HG02759 (cell line): ENCODE measurements around the gene HES5.

Experiments used
- ATAC-seq: cut with Tn5 transposase; IDR thresholded peaks from one replicate; pipeline ENCODE4 v1.9.1; 2021; ENCODE audit warnings: mild to moderate bottlenecking, moderate library complexity; ENCODE audit not compliant: unreplicated experiment

Gene HES5

DNA sequence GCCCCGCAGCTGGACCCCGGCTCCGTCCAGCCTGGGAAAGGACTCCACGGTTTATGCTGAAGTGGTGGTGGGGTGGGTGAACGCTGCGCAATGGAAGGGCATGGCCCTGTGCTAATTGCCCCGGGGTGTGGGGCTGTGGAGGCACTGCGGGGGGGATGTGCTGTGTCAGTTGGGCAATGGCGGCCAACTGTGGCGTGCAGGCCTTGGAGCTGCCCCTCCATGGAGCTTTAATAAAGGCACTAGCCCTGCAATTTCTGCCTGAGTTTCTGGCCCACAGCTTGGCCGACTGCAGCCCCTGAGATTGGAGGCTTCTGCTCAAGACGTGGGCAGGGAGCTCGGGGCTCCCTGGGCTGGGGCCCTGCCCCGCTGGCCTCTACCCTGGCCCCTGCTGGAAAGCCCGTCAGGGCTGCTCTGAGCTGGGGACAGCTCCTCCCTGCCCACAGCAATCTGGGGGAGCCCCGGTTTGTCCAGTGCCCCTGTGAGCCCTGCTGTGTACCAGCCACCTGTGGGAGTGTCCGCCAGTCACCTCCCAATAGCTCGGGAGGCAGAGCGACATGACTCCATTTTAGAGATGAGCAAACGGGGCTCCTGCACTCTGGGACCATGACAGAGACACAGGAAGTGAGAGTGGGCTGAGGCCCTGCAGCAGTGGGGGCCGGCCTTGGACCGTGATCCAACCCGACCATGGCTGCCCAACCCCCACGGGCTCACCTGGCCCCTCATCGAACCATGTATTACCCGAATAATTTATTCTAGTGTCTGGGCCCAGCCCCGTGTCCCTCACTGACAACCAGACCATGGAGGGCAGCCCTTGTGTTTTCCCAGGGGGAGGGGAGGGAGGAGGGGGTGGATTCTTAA is 17.4 kb upstream of the HES5 start:
- ATAC-seq: no peak

GRCh38 chr1:2546515-2547209 is 16.6 kb upstream of the HES5 start:
- peak; percentile 32 for ATAC-seq

GRCh38 chr1:2545754-2546514 is 15.9 kb upstream of the HES5 start:
- peak; percentile 46 for ATAC-seq

DNA sequence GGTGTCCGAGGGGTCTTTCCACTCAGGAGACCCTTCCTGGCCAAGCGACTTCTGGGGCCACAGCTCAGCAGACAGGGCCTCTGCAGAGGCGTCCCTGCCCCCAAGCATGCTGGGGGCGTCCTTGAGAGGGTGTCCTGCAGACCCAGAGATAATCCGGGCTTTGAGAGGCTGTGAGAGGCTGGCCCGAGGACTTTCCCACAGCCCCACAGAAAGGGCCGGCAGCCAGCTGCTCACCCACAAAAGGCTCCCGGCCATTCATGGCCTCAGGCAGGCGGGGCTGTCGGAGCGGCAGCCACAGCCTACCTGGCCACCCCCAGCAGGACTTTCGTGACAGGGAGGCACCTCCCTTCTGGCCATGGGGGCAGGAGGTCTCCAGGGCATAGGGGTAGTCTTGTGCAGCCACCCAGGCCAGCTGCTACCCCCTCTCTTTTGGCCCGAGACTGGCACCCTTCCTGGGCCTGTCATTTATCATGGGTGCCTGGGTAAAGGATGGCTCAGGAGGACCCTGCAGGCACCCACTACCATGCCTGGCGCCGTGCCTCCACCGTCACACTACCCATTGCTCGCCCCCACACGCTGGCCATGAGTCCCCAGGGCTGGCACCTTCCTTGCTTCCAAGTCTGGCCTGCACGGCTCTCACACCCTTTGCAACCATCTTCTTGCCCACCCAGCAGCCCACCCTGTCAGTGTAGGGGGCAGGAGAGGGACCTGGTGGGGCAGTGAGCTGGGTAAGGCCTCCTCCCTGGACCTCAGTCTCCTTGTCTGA is 15.0 kb upstream of the HES5 start:
- no peak for ATAC-seq

- ATAC-seq: no peak
Observed at GRCh38 chr1:2544093-2544874, 14.2 kb upstream of the HES5 start.

DNA sequence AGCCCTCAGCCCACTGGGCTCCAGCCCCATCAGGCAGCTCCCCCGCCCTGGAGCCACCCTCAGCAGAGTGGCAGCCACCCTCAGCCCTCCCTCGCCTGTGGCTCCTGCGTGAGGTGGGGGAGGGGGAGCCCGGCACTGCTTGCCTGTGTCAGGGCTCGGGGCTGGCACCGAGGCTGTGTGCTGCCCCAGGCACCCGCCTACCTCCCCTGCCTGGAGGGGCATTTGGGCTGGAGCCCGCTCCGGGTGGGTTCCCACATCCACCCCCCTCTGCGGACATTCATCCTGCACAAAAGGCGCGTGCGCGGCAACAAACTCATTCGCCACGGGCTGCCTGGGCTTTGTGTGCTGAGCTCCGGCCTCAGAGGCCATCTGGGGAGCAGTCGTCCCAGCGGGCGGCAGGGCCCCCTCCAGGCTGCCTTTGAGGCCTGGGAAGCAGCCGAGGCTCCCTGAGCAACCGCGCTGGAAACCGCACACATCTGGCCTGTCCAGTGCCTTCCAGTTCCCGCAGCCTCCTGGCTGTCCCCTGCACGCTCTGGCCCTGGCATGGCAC is 13.6 kb upstream of the HES5 start:
- no peak for ATAC-seq

- ATAC-seq: no peak
Observed at GRCh38 chr1:2542246-2542915, 12.3 kb upstream of the HES5 start.

DNA sequence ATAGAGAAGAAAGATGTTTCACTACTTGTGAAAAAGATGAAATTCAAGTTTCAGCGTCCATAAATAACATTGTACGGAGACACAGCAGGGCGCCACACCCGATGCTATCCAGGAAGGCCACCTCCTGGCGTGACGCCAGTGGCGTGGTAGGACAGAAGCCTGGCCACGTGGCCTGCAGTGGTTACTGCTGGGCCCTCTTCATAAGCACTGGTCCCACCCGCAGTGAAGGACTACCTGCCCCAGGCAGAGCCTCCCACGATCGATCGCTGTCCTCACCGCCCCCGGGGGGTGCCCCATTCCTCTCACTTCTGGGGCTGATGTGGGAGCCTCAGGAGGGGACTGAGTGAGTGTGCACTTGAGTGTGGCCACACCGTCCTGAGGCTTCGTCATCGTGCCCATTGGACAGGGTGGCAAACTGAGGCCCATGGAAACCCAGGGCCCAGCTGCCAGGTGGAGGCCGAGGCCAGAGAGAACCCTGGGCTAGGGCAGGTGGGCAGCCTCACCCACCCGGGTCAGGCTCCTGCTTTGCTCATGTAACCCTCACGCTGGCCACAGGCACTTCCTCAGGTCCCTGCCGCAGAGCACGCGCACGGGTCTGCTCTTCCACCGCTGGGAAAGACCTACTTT is 11.7 kb upstream of the HES5 start:
- no peak for ATAC-seq

- no peak for ATAC-seq
Observed at GRCh38 chr1:2540816-2541492, 10.9 kb upstream of the HES5 start.

DNA sequence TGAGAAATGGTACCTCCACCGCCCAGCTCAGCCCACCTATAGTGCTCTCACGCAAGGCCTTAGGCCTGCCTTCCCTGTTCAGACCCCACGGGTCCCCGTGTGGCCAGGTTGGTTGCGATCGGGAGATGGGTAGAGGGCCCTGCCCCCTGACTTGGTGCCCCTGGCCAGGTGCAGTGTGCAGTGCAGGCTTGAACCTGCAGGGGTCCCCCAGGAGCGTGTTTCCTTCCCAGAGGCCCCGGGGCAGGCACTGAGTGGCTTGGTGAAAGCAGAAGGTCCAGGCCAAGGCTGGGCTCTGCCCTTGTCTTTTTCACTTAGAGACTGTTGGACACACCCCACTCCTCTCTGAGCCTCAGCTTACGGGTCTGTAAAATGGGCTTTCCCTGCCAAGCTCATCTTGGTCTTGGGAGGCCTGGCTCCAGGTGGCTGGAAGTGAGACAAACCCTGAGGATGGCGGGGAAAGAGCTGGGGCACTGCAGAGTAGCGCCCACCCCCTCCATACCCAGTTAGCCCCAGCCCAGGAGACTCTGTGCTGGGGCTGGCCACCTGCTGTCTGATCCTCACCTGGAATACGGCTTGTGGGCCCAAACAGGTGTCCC is 9.3 kb upstream of the HES5 start:
- no peak for ATAC-seq

DNA sequence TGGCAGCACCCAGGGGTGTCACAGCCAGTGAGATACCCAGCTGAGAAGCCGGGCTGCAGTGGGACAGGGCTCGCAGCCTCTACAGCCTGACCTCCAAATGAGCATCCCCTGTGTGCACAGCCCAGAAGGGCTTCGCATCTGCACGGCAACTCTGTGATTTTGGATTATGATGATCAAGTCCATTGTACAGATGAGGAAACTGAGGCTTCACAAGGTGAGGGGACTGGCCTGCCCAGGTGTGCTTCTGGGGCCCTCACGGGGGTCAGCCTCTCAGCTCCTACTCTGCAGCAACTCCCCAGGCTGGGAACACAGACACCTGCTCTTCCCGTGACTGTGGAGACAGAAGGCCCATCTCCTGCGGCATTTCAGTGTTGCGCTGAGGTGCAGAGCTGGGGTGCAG is 8.8 kb upstream of the HES5 start:
- ATAC-seq: no peak

GRCh38 chr1:2538376-2538775 is 8.3 kb upstream of the HES5 start:
- no peak for ATAC-seq

DNA sequence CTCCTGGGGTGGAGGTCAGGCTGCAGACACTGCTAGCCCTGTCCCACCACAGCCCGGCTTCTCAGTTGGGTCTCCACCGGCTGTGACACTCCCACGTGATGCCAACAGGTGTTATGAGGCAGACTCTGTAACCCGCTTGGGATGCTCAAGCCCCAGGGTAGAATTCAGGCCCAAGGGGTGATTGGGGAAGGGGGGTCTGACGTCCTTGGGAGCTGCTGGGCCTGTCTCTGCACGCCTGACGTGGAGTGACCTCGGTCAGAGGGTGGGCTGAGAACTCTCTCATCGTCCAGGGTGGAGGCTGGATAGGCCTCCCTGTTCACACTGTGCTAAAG is 7.7 kb upstream of the HES5 start:
- no peak for ATAC-seq

DNA sequence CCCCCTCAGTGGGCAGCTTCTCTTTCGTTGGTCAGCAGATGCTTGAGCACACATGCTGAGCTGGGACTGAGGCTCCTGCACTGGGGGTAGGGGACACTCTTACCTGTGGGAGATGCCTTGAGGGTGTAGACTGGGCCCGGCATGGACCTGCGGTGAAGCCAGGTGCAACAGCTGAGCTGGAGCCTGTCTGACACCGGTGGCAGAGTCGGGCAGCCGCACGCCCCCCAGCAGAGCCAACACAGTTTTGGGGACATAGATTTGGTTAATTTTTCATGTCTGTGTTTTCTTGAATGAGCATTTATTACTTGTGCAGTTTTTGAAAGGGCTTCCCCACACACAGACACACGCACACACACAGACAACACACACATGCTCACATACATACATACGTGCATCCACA is 5.9 kb upstream of the HES5 start:
- ATAC-seq: no peak

DNA sequence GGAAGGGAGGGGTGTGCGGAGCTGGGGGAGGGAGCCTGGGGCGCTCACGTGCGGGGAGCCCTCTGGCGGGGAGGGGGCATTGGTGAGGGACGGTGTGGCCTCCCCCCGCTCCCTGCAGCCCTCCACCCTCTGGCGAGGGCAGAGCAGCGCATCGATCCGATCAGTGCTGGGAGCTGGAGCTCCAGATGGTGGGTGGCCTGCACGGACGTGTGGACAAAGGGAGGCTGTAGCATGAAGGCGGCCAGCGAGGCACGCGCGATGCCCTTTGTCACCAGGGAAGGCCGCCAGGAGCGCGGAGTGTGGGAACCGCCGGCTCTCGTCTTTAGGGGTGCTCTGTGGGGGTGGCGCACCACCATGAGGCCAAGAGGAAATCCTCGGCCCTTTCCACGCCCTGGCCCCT is 5.4 kb upstream of the HES5 start:
- ATAC-seq: no peak

- ATAC-seq: no peak
Observed at GRCh38 chr1:2534687-2535441, 4.8 kb upstream of the HES5 start.

GRCh38 chr1:2534315-2534686 is 4.2 kb upstream of the HES5 start:
- ATAC-seq: no peak
